GM19035 (cell line): ENCODE data around the gene COBLL1.

Experiments
- ATAC-seq: cut with Tn5 transposase; IDR thresholded peaks from one replicate; pipeline ENCODE4 v1.9.1; 2021; ENCODE audit not compliant: unreplicated experiment

Gene COBLL1

GRCh38 chr2:164642946-164643555 is 198.6 kb downstream of the COBLL1 start:
- ATAC-seq = no peak

GRCh38 chr2:164642268-164642667 is 199.4 kb downstream of the COBLL1 start:
- no peak for ATAC-seq
